Measurements from ENCODE around the gene WDR17. TPM values are rescaled to one million over a fixed set of nuclear protein-coding genes. Genes with fewer than 3 reads are reported as not detected.

The WDR17 gene
- 1 to 10 TPM; 5.5 to 5.7 TPM for total RNA-seq

DNA sequence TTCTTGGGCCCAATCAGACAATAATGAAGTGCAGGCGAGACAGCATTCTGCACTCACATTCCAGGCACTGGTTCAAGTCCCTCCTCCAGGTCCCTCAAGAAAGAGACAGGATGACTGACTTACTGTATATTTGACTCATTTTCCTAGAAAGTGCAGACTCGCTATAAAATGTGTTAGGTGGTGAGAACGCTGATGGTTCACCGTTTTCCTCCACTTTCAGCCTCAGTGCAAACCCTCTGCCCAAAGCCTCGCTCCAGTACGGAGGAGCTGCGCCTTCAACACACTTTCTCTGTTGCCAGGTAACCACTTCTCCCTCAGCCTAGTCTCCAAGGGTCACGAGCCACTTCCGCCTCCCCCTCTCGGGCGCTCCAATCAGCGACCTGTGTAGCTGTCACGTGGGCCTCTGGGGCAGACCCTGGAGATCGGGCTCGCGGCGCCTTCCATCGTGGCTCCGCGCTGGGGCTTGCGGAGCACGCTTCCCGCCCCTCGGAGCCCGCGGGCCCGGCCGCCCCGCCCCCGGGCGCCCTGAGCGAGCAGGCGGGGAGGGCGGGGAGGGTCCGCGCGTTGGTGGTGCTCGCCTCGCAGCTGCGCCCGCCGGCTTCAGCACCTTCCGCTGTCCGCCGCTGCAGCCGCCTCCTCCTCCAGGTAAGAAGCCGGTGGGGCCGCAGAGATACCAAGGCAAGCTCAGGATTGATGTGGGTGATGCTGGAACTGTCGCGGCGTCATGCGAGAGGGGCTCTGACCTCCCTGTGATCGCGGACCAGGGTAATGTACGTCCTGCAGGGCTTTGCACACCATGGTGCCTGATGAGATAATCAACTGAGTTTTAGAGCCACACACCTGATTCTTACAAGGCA is at the start of gene WDR17:
WDR17 (plus strand) TSS at position 407 of the 857 bp plus-strand sequence. CDS start 45,740 bp downstream, outside the sequence.
- no peak within 1 kb of the TSS for H3K27ac ChIP-seq

DNA sequence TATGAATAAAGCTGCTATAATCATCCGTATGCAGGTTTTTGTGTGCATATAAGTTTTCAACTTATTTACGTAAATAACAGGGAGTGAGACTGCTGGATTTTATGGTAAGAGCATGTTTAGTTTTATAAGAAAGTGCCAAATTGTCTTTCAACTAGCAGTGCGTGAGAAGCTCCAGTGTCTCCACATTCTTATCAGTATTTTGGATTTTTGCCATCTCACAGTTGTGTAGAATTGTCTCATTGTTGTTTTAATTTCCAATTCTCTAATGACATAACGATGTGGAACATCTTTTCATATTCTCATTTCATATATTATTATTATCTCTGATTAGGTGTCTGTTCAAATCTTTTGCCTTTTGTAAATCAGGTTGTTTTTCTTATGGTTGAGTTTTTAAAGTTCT is 49.0 kb upstream of the WDR17 start:
- Histone ChIP-seq H3K27ac (no peak overlapping the region), H3K36me3 (no peaks in the 10 kb centered on the region), H3K9me3 (no peaks in the 10 kb centered on the region), H3K4me3 (no peak overlapping the region), H3K27me3 (replicated peaks; ENCODE audit: insufficient read depth) (no peaks in the 10 kb centered on the region), H3K4me1 (replicated peaks) (no peaks in the 10 kb centered on the region)
- 81% methylated on average over 4 of the region's 4 CpGs for WGBS
- DNase-seq (ENCODE audit: low spot score): no peak
- TF ChIP-seq POLR2A (IDR thresholded peaks at IDR 0.05) (no peak), POLR2AphosphoS5 (IDR thresholded peaks at IDR 0.05) (no peak)
- TF ChIP-seq, protein P1, sequence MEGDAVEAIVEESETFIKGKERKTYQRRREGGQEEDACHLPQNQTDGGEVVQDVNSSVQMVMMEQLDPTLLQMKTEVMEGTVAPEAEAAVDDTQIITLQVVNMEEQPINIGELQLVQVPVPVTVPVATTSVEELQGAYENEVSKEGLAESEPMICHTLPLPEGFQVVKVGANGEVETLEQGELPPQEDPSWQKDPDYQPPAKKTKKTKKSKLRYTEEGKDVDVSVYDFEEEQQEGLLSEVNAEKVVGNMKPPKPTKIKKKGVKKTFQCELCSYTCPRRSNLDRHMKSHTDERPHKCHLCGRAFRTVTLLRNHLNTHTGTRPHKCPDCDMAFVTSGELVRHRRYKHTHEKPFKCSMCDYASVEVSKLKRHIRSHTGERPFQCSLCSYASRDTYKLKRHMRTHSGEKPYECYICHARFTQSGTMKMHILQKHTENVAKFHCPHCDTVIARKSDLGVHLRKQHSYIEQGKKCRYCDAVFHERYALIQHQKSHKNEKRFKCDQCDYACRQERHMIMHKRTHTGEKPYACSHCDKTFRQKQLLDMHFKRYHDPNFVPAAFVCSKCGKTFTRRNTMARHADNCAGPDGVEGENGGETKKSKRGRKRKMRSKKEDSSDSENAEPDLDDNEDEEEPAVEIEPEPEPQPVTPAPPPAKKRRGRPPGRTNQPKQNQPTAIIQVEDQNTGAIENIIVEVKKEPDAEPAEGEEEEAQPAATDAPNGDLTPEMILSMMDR (IDR thresholded peaks at IDR 0.05): no peak
- intact Hi-C loops (cut with DNase I): no loop called here

More for the DNA sequence above, at the start of gene WDR17:
- no peaks in the 10 kb centered on the region for H3K27me3 ChIP-seq (replicated peaks; ENCODE audit: insufficient read depth)
- H3K36me3 ChIP-seq: no peaks in the 10 kb centered on the region
- peak; percentile 29 for TF ChIP-seq POLR2AphosphoS5 (IDR thresholded peaks at IDR 0.05)
- TF ChIP-seq, protein P1 (IDR thresholded peaks at IDR 0.05): no peak
- TF ChIP-seq POLR2A (IDR thresholded peaks at IDR 0.05): no peak
- H3K9me3 ChIP-seq: no peaks in the 10 kb centered on the region
- peak within 1 kb of the TSS; percentile 44 to 50 for H3K4me3 ChIP-seq
- intact Hi-C loops (cut with DNase I): no loop called here
- WGBS: 1% methylated on average over 45 of the region's 55 CpGs
- no peaks in the 10 kb centered on the region for H3K4me1 ChIP-seq (replicated peaks)
- peak; percentile 77 for DNase-seq (ENCODE audit: low spot score)

DNA sequence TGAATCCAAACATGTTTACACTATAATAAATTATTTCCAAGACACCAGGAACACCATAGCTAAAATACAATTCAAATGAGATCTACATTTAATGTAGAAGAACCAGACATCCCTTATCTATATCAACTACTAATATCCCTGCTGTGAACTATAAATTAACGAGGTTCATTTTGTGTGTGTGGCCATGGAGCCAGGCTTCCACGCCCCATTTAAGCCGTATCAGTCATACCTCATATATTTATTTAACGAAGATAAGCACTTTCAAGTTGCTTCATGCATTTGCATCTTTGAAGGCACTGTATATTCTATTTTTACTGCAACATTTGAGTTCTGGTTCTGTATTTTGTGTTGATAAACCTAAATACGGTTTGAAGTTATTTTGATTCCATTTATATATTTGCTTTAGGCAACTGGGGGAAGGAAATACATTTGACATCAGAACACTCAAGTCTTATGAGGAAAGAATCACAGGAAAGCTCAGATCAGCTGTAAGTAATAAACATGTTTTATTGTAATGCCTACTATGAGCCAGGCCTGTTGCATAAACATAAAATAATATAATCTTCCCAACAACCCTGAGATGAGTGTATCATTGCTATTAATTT is 45.1 kb upstream of the WDR17 start:
- Histone ChIP-seq H3K4me1 (replicated peaks) (no peaks in the 10 kb centered on the region), H3K9me3 (no peaks in the 10 kb centered on the region), H3K4me3 (no peak overlapping the region), H3K36me3 (no peaks in the 10 kb centered on the region), H3K27ac (no peak overlapping the region), H3K27me3 (replicated peaks; ENCODE audit: insufficient read depth) (no peaks in the 10 kb centered on the region)
- WGBS: 49% methylated on average over 5 of the region's 5 CpGs
- TF ChIP-seq POLR2A (IDR thresholded peaks at IDR 0.05) (no peak), POLR2AphosphoS5 (IDR thresholded peaks at IDR 0.05) (no peak)
- intact Hi-C loops (cut with DNase I): no loop called here
- DNase-seq (ENCODE audit: low spot score): no peak

- H3K27ac ChIP-seq: no peak overlapping the region
- no peaks in the 10 kb centered on the region for H3K9me3 ChIP-seq
- TF ChIP-seq POLR2AphosphoS5 (IDR thresholded peaks at IDR 0.05): no peak
- TF ChIP-seq, protein P1 (IDR thresholded peaks at IDR 0.05): no peak
- no peak for TF ChIP-seq POLR2A (IDR thresholded peaks at IDR 0.05)
- DNase-seq (ENCODE audit: low spot score): no peak
- 82% methylated on average over 2 of the region's 2 CpGs for WGBS
- H3K36me3 ChIP-seq: no peaks in the 10 kb centered on the region
- no peaks in the 10 kb centered on the region for H3K27me3 ChIP-seq (replicated peaks; ENCODE audit: insufficient read depth)
- H3K4me1 ChIP-seq (replicated peaks): no peaks in the 10 kb centered on the region
- H3K4me3 ChIP-seq: no peak overlapping the region
- intact Hi-C loops (cut with DNase I): loop anchor here (5.0 to 10.0 kb wide), 3 partner anchors 94 to 312 kb away; no protein-coding TSS in a partner anchor
These were observed 35.2 kb upstream of the WDR17 start for GRCh38 chr4:176030391-176030790.

GRCh38 chr4:176031922-176032321 is 33.7 kb upstream of the WDR17 start:
- Histone ChIP-seq H3K27me3 (replicated peaks; ENCODE audit: insufficient read depth) (no peaks in the 10 kb centered on the region), H3K27ac (no peak overlapping the region), H3K9me3 (no peaks in the 10 kb centered on the region), H3K4me3 (no peak overlapping the region), H3K4me1 (replicated peaks) (no peaks in the 10 kb centered on the region), H3K36me3 (no peaks in the 10 kb centered on the region)
- intact Hi-C loops (cut with DNase I): loop anchor here (5.0 to 10.0 kb wide), 3 partner anchors 93 to 310 kb away; no protein-coding TSS in a partner anchor
- no peak for TF ChIP-seq POLR2AphosphoS5 (IDR thresholded peaks at IDR 0.05)
- no peak for TF ChIP-seq POLR2A (IDR thresholded peaks at IDR 0.05)
- TF ChIP-seq, protein P1 (IDR thresholded peaks at IDR 0.05): no peak
- WGBS: 38% methylated on average over 4 of the region's 4 CpGs
- no peak for DNase-seq (ENCODE audit: low spot score)

Measured in prostate gland (tissue), 2 donors.